ENCODE data around the gene FOXO3. TPM values are rescaled to one million over a fixed set of nuclear protein-coding genes. Genes with fewer than 3 reads are reported as not detected.

FOXO3 gene
- total RNA-seq, 1 experiment from 2014 or later: 43.8 TPM

- peaks cover 9% of the 10 kb centered on the region; the same call in 1 of the 2 replicates for H3K4me1 ChIP-seq (ENCODE audit: control insufficient read depth, insufficient read depth, low read length)
- no peaks in the 10 kb centered on the region for H3K9me3 ChIP-seq (ENCODE audit: control insufficient read depth, insufficient read depth, low read depth, low read length)
- POLR2A ChIA-PET: no interaction called here
- no peak for DNase-seq (ENCODE audit: low read depth, low spot score)
- no peak for ATAC-seq
- no peak overlapping the region for H3K27ac ChIP-seq (ENCODE audit: low read length)
- TF ChIP-seq CTCF (IDR thresholded peaks at IDR 0.05): no peak
- TF ChIP-seq, protein P1, sequence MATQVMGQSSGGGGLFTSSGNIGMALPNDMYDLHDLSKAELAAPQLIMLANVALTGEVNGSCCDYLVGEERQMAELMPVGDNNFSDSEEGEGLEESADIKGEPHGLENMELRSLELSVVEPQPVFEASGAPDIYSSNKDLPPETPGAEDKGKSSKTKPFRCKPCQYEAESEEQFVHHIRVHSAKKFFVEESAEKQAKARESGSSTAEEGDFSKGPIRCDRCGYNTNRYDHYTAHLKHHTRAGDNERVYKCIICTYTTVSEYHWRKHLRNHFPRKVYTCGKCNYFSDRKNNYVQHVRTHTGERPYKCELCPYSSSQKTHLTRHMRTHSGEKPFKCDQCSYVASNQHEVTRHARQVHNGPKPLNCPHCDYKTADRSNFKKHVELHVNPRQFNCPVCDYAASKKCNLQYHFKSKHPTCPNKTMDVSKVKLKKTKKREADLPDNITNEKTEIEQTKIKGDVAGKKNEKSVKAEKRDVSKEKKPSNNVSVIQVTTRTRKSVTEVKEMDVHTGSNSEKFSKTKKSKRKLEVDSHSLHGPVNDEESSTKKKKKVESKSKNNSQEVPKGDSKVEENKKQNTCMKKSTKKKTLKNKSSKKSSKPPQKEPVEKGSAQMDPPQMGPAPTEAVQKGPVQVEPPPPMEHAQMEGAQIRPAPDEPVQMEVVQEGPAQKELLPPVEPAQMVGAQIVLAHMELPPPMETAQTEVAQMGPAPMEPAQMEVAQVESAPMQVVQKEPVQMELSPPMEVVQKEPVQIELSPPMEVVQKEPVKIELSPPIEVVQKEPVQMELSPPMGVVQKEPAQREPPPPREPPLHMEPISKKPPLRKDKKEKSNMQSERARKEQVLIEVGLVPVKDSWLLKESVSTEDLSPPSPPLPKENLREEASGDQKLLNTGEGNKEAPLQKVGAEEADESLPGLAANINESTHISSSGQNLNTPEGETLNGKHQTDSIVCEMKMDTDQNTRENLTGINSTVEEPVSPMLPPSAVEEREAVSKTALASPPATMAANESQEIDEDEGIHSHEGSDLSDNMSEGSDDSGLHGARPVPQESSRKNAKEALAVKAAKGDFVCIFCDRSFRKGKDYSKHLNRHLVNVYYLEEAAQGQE (IDR thresholded peaks at IDR 0.05; ENCODE audit: insufficient read depth in 1 of 2, low read depth in 2 of 2, low read length in 1 of 2): no peak
- CTCF ChIA-PET: interaction anchor here (0.6 kb wide), 1 partner anchor 158 kb away, joined by 3 read pairs; no protein-coding TSS in a partner anchor
- no TSS peak for BruUV-seq (replicated peaks)
- H3K4me3 ChIP-seq (ENCODE audit: low read depth in 2 of 2, low read length in 2 of 2): no peak overlapping the region
- intact Hi-C loops (cut with micrococcal nuclease; ENCODE audit: unreplicated experiment): no loop called here
- no peaks in the 10 kb centered on the region for H3K27me3 ChIP-seq (ENCODE audit: control insufficient read depth, insufficient read depth, low read length)
- no peaks in the 10 kb centered on the region for H3K36me3 ChIP-seq (ENCODE audit: control insufficient read depth, insufficient read depth, low read length)
- in situ Hi-C loops (cut with HindIII; ENCODE audit: low pct_unique_long_range_greater_than_20kb, low sequenced_read_pairs): no loop called here
Observed at GRCh38 chr6:108633436-108633835, 72.7 kb downstream of the FOXO3 start.

GRCh38 chr6:108635505-108636226 lies 74.9 kb downstream of the FOXO3 start:
- TF ChIP-seq CTCF (IDR thresholded peaks at IDR 0.05): no peak
- no peak for TF ChIP-seq SIN3A (IDR thresholded peaks at IDR 0.05; ENCODE audit: borderline replicate concordance, insufficient read depth, low read depth, low read length)
- TF ChIP-seq, protein P1 (IDR thresholded peaks at IDR 0.05; ENCODE audit: insufficient read depth in 1 of 2, low read depth in 2 of 2, low read length in 1 of 2): no peak
- no peak for TF ChIP-seq TCF7L2 (IDR thresholded peaks at IDR 0.05; ENCODE audit: low read depth, low read length)
- TF ChIP-seq POLR2AphosphoS5 (IDR thresholded peaks at IDR 0.05; ENCODE audit: low read depth, low read length): no peak
- no TSS peak for BruUV-seq (replicated peaks)
- H3K36me3 ChIP-seq (ENCODE audit: control insufficient read depth, insufficient read depth, low read length): no peaks in the 10 kb centered on the region
- H3K4me3 ChIP-seq (ENCODE audit: low read depth in 2 of 2, low read length in 2 of 2): no peak overlapping the region
- intact Hi-C loops (cut with micrococcal nuclease; ENCODE audit: unreplicated experiment): no loop called here
- no peak overlapping the region for H3K27ac ChIP-seq (ENCODE audit: low read length)
- ChIA-PET POLR2A (interaction anchor here (0.6 kb wide), 2 partner anchors 24 to 27 kb away, joined by 3 to 5 read pairs; no protein-coding TSS in a partner anchor), CTCF (no interaction called here)
- H3K9me3 ChIP-seq (ENCODE audit: control insufficient read depth, insufficient read depth, low read depth, low read length): no peaks in the 10 kb centered on the region
- H3K4me1 ChIP-seq (ENCODE audit: control insufficient read depth, insufficient read depth, low read length): peaks cover 7% of the 10 kb centered on the region; the same call in 1 of the 2 replicates
- DNase-seq (ENCODE audit: low read depth, low spot score): no peak
- in situ Hi-C loops (cut with HindIII; ENCODE audit: low pct_unique_long_range_greater_than_20kb, low sequenced_read_pairs): no loop called here
- peak; percentile 48 for ATAC-seq
- H3K27me3 ChIP-seq (ENCODE audit: control insufficient read depth, insufficient read depth, low read length): no peaks in the 10 kb centered on the region
